ENCODE results near the gene KBTBD8.

The KBTBD8 gene

DNA sequence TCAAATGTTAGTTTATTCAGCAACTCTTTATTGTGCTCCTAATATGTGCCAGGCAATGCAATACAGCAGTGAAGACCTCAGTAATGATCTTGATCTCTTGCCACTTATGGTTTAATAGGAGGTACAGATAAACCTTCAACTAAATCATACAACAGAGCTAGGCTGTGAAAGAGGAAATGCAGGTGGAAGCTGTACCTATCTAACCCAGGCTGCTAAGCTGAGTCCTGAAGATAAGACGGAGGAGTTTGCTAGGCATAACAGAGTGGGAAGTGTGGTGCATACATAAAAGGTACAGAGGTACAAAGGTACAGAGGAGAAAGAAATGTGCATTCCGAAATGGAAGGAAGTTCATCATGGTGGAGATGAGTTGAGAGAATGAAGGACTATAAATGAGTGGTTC, 35.0 kb downstream of the KBTBD8 start:
- in situ Hi-C loops (cut with HindIII; ENCODE audit: low sequenced_read_pairs) = no loop called here

GRCh38 chr3:67034371-67034770, 36.3 kb downstream of the KBTBD8 start:
- in situ Hi-C loops (cut with HindIII; ENCODE audit: low sequenced_read_pairs) = no loop called here

DNA sequence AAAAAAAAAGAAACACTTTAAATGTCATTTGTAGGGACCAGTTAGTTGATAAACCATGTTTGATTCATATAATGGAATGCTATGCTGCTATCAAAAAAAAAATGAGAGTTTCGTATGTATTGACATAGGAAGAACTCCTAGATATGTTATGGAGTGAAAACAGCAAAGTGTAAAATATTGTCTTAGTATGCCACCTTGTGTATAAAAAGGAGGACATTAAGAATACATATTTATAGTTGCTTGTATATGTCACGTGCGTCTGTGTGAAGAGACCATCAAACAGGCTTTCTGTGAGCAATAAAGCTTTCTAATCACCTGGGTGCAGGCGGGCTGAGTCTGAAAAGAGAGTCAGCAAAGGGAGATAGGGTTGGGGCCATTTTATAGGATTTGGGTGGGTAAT, 39.5 kb downstream of the KBTBD8 start:
- in situ Hi-C loops (cut with HindIII; ENCODE audit: low sequenced_read_pairs) = no loop called here

GRCh38 chr3:67044295-67044694, 46.2 kb downstream of the KBTBD8 start:
- in situ Hi-C loops (cut with HindIII; ENCODE audit: low sequenced_read_pairs) = no loop called here

DNA sequence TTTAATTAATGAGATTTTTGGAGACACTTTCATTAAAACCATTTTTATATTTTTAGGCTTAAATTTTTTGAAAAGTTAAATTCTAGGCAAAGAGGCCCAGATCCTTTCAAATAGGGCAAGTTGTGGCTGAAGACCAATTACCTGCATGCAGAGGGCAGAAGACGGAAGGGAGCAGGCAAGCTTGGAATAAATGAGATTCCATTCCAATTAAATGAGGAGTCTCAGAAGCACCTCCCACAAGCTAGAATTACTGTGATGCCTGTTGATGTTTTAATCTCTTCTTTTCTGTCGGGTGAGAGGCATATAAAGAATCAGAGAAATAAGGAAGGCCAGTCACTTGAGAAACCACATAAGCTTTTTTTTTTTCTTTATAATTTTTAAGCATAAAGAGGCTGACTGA, 46.8 kb downstream of the KBTBD8 start:
- in situ Hi-C loops (cut with HindIII; ENCODE audit: low sequenced_read_pairs) = no loop called here

GRCh38 chr3:67045711-67046465, 47.8 kb downstream of the KBTBD8 start:
- in situ Hi-C loops (cut with HindIII; ENCODE audit: low sequenced_read_pairs) = no loop called here

GRCh38 chr3:67047051-67047450, 48.9 kb downstream of the KBTBD8 start:
- in situ Hi-C loops (cut with HindIII; ENCODE audit: low sequenced_read_pairs) = no loop called here

DNA sequence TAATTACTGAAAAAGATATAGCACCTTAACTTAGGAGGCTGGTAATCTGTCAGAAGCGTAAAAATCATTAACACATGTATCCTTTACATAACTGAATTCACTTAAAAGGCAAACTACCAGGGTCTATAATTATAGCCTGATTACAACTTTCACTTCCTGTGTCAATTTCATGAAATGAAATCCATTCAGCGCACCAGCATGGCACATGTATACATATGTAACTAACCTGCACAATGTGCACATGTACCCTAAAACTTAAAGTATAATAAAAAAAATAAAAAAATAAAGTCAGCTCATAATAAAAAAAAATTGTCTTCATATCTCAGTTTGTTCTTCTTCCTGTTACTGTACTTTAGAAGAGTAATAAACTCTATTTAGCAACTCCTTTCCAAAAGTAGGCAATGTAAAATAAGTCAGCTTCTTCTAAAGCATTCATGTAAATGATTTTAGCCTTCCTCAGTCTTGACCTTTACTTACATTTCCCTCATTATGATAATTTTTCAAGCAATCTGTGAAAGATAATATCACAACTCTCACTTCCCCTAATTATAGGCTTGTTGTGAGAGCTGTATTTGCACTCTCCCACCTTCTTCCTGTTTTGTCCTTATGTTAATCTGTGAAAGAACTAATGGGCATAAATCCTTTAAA, 50.1 kb downstream of the KBTBD8 start:
- in situ Hi-C loops (cut with HindIII; ENCODE audit: low sequenced_read_pairs) = no loop called here

- in situ Hi-C loops (cut with HindIII; ENCODE audit: low sequenced_read_pairs) = no loop called here
Measured at GRCh38 chr3:67048715-67049074, 50.6 kb downstream of the KBTBD8 start.

DNA sequence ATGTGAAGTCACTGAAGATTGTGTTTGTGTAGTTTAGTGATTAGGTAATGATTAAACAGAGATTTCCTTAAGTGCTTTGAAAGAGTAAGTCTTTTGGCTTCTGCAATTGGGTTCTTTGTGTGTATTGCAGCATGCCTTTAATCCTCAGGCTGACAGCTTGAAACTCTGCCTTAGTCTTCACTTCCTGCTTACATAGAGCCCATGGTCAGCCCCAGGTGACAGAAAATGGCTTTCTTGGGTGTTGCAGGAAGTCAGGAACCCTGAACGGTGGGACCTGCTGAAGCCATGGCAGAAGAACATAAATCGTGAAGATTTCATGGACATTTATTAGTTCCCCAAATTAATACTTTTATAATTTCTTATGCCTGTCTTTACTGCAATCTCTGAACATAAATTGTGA, 61.3 kb downstream of the KBTBD8 start:
- in situ Hi-C loops (cut with HindIII; ENCODE audit: low sequenced_read_pairs) = no loop called here
